Mucosa of descending colon (tissue), 3 donors: ENCODE results near the gene ABCD3. TPM values are rescaled to one million over a fixed set of nuclear protein-coding genes. Genes with fewer than 3 reads are reported as not detected.

ENCODE experiments used
- ATAC-seq: fragments of 200-7000 bp; cut with Tn5 transposase; one replicate; pipeline ENCODE4 v1.9.1; 2020; ENCODE audit warnings: mild to moderate bottlenecking, moderate library complexity
- DNase-seq, 3 donors: peaks; one replicate each; pipeline ENCODE4 v3.0.0-alpha.2; 2020
- H3K36me3 ChIP-seq: fragments of 200-600 bp; one replicate; pipeline ENCODE4 v1.8.0; 2021; ENCODE audit warnings: low read depth, mild to moderate bottlenecking
- H3K4me1 ChIP-seq: fragments of 200-600 bp; one replicate; pipeline ENCODE4 v1.8.0; 2021; ENCODE audit warnings: low read depth, mild to moderate bottlenecking
- H3K4me3 ChIP-seq: fragments of 200-600 bp; one replicate; pipeline ENCODE4 v1.8.0; 2021; ENCODE audit warnings: mild to moderate bottlenecking
- H3K9me3 ChIP-seq: fragments of 200-600 bp; one replicate; pipeline ENCODE4 v1.8.0; 2021; ENCODE audit warnings: mild to moderate bottlenecking
- intact Hi-C, 2 donors: fragments of 100-400 bp; cut with DNase I in 1 of 2; cut with micrococcal nuclease in 1 of 2; formaldehyde crosslinking; loops; one replicate each; pipeline versions ENCODE4 v1.11.0 to v1.11.1; 2022; cut with DNase I, micrococcal nuclease
- total RNA-seq, 3 donors: library from RNA; stranded (reverse); fragmentation: NEBNext Ultra II Directional in 2 of 3; extraction: Animal tissue kit (Norgen Biotek cat#: 25700) in 2 of 3; gene quantifications; one replicate each; pipeline versions ENCODE4 v1.2.1 to v1.2.4, GENCODE V29; 2021 to 2023
- TF ChIP-seq, protein P1 (sequence below): fragments of 200-600 bp; IDR thresholded peaks from one replicate; pipeline ENCODE4 v1.8.0; 2022; ENCODE audit warnings: antibody characterized with exemption, mild to moderate bottlenecking
- donor health status: DM: no; HTN: no; CAD: no; lungs with moderate emphysema.
- donor health status: DM: no; HTN: no; CAD: no.
- donor health status: DM: no; HTN: yes; CAD: no.

ABCD3 gene
- total RNA-seq, 3 donors from 2014 or later: 67.9 to 102 (median 99.3) TPM

DNA sequence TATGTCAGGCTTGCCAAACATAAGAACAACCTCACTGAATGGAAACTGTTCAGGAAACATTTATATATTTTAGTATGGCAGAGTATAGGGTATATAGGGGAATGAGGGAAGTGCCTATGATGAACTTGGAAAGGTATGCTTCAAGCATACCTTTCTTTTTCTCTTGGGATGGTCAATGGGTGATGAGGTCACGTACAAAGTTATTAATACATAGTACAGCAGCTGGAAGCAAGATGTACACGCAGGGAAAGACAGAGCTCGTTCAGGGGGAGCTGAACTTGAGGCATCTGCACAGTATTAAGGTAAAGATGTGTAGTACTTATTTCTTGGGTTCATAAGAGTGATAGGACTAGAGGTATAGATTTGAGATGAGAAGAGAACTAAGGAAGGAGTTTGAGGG, 61.5 kb downstream of the ABCD3 start:
- intact Hi-C loops: no loop called here
- H3K36me3 ChIP-seq: peaks cover 6% of the 10 kb centered on the region
- no peak for DNase-seq
- no peak overlapping the region for H3K4me3 ChIP-seq
- no peak for ATAC-seq
- no peaks in the 10 kb centered on the region for H3K4me1 ChIP-seq
- no peaks in the 10 kb centered on the region for H3K9me3 ChIP-seq
- TF ChIP-seq, protein P1, sequence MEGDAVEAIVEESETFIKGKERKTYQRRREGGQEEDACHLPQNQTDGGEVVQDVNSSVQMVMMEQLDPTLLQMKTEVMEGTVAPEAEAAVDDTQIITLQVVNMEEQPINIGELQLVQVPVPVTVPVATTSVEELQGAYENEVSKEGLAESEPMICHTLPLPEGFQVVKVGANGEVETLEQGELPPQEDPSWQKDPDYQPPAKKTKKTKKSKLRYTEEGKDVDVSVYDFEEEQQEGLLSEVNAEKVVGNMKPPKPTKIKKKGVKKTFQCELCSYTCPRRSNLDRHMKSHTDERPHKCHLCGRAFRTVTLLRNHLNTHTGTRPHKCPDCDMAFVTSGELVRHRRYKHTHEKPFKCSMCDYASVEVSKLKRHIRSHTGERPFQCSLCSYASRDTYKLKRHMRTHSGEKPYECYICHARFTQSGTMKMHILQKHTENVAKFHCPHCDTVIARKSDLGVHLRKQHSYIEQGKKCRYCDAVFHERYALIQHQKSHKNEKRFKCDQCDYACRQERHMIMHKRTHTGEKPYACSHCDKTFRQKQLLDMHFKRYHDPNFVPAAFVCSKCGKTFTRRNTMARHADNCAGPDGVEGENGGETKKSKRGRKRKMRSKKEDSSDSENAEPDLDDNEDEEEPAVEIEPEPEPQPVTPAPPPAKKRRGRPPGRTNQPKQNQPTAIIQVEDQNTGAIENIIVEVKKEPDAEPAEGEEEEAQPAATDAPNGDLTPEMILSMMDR: no peak

DNA sequence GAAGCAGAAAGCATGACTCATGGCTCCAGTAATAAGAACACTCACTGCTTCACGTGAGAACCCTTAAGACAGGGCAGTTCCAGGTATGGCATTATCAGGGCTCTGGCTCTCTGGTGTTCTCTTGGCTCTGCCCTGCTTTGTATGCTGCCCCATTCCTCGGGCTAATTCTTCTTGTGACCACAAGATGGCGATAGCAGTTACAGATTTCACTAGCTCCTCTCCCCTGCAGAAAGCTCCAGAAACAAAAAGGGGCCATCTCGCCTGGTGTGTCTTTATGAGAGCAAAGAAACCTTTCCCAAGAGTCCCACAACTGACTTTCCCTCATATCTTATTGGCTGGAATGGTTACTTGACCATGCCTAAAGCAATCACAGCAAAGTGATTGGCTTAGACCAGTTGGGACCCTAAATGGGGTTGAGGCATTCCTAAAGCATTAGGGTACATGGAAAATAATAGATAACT, 63.3 kb downstream of the ABCD3 start:
- intact Hi-C loops: no loop called here
- no peaks in the 10 kb centered on the region for H3K4me1 ChIP-seq
- H3K36me3 ChIP-seq: peaks cover 6% of the 10 kb centered on the region
- H3K4me3 ChIP-seq: no peak overlapping the region
- H3K9me3 ChIP-seq: no peaks in the 10 kb centered on the region
- TF ChIP-seq, protein P1: peak; percentile 56
- DNase-seq (peak in 1 of 3 donors; percentile 45), ATAC-seq (peak; percentile 95)

DNA sequence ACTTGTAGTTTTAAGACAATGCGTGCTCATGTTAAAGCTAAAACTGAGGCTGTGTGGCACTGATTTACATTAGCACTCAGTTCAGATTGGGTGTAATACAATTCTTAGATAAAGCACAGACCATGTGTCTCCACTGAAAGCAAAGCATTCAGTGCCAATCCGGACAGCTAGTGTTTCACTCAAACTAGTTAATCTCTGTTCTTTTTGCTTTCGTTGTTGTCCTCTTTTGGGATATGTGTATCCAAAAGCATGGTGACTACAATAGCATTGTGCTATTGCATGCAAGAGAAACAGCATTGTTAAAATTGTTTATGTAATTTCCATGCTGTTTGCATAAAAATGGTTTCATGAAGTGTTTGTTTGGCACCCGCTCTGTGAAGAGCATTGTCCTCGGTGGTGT, 68.8 kb downstream of the ABCD3 start:
- Histone ChIP-seq H3K4me3 (no peak overlapping the region), H3K4me1 (no peaks in the 10 kb centered on the region), H3K9me3 (no peaks in the 10 kb centered on the region), H3K36me3 (peaks cover 6% of the 10 kb centered on the region)
- DNase-seq: no peak
- ATAC-seq: no peak
- TF ChIP-seq, protein P1: no peak
- intact Hi-C loops: no loop called here

GRCh38 chr1:94490556-94490955, 72.4 kb downstream of the ABCD3 start:
- H3K36me3 ChIP-seq: no peaks in the 10 kb centered on the region
- ATAC-seq (no peak), DNase-seq (no peak)
- TF ChIP-seq, protein P1: no peak
- no peaks in the 10 kb centered on the region for H3K4me1 ChIP-seq
- H3K4me3 ChIP-seq: no peak overlapping the region
- no peaks in the 10 kb centered on the region for H3K9me3 ChIP-seq
- intact Hi-C loops: no loop called here

DNA sequence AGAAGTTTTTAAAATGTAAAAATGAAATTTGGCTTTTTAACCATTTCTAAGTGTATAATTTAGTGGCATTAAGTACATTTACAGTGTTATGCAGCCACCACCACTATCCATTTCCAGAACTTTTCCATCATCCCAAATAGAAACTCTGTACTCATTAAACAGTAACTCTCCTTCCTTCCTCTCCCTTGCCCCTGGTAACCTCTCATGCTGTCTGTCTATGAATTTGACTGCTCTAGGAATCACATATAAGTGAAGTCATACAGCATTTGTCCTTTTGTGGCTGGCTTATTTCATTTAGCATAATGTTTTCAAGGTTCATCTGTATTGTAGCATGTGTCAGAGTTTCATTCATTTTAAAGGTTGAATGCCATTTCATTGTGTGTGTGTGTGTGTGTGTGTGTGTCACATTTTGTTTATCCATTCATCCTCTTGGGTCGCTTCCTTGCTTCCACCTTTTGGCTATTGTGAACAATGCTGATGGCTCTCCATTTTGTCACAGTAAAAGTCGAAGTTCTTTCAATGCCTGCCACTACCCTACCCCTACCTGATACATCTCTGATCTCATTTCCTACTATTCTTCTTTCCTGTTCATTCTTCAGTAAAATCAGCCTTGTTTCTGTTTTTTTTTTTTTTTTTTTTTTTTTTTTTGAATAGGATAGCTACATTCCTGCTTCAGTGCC, 78.0 kb downstream of the ABCD3 start:
- TF ChIP-seq, protein P1: no peak
- Histone ChIP-seq H3K36me3 (no peaks in the 10 kb centered on the region), H3K4me3 (no peak overlapping the region), H3K4me1 (no peaks in the 10 kb centered on the region), H3K9me3 (no peaks in the 10 kb centered on the region)
- ATAC-seq (no peak), DNase-seq (no peak)
- intact Hi-C loops: no loop called here

DNA sequence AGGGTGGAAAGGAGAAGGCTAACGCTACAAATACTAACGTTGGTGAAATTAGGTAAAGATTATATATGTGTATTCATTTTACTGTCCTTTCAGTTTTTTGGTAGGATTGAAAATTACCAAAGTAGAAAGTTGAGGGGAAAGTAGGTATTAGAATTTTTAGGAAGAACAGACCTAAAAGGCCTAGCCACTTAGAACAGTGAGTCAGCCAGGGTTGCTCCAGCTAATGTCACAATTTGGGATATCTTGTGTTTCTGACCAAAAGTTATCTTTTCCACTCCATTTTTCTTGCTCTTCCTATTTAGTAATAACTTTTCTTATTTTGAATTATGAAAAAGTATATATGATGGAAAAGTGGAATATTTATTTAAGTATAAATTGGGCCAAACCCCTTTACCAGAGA, 83.2 kb downstream of the ABCD3 start:
- Histone ChIP-seq H3K4me1 (no peaks in the 10 kb centered on the region), H3K9me3 (no peaks in the 10 kb centered on the region), H3K4me3 (no peak overlapping the region), H3K36me3 (no peaks in the 10 kb centered on the region)
- TF ChIP-seq, protein P1: no peak
- intact Hi-C loops: no loop called here
- DNase-seq: no peak
- no peak for ATAC-seq
